HepG2 (cell line): ENCODE data around the gene PMM2. TPM values are rescaled to one million over a fixed set of nuclear protein-coding genes. Genes with fewer than 3 reads are reported as not detected.

Experiments used
- ATAC-seq: fragments of 200-7000 bp; cut with Tn5 transposase; 3 replicates; pipeline ENCODE4 v1.9.1; 2020; ENCODE audit warnings: mild to moderate bottlenecking, moderate library complexity
- BruUV-seq: library from RNA; stranded (reverse); fragments of 400-500 nt; replicated peaks from 2 replicates; lab custom pipeline; 2021; lab: Mats Ljungman, UMichigan
- CTCF ChIA-PET: fragments of 300-600 bp; formaldehyde crosslinking; extraction: SDS; loops from one replicate; lab custom pipeline; 2021; ENCODE audit warnings: low total read pairs, inconsistent platforms, low intra/inter-chr PET ratio; lab: Yijun Ruan, JAX
- POLR2A ChIA-PET: fragments of 350-600 bp; sonication (Branson Sonifier 250); formaldehyde crosslinking; loops from one replicate; lab custom pipeline; 2020; ENCODE audit warnings: antibody characterized with exemption, inconsistent platforms; lab: Yijun Ruan, JAX
- DNase-seq: peaks from one replicate; pipeline ENCODE4 v3.0.0-alpha.2; 2015; ENCODE audit warnings: low spot score
- FAIRE-seq: peaks from 3 replicates; lab custom pipeline; 2011; peaks lifted over from hg19 to GRCh38; lab: Jason Lieb, UNC
- H2AFZ ChIP-seq: one replicate; pipeline ENCODE4 v1.6.1; 2011; ENCODE audit warnings: low read length, inconsistent platforms
- H3K27ac ChIP-seq: fragments of 300-600 bp; 3 replicates; pipeline ENCODE4 v1.8.0; 2011; ENCODE audit warnings: mixed run types, mild to moderate bottlenecking, mixed read lengths, low read length, inconsistent platforms; ENCODE audit not compliant: insufficient read depth; ENCODE audit errors: extremely low read length
- H3K27me3 ChIP-seq, 2 experiments: fragments of 200-600 bp in 1 of 2; 2 replicates in 1 of 2; 3 replicates in 1 of 2; pipeline versions ENCODE4 v1.6.0 to v1.8.0; 2011; ENCODE audit warnings: low read length in 2 of 2, mild to moderate bottlenecking in 2 of 2, moderate library complexity in 2 of 2, inconsistent platforms in 1 of 2; ENCODE audit not compliant: insufficient read depth in 2 of 2, control insufficient read depth in 1 of 2
- H3K36me3 ChIP-seq, 2 experiments: fragments of 200-600 bp in 1 of 2; replicated peaks in 1 of 2; 2 replicates in 1 of 2; 3 replicates in 1 of 2; pipeline versions ENCODE4 v1.5.1 to v1.8.0; 2011; ENCODE audit warnings: low read length in 2 of 2, inconsistent platforms in 1 of 2; ENCODE audit not compliant: insufficient read depth in 2 of 2, control insufficient read depth in 1 of 2
- H3K4me1 ChIP-seq: 2 replicates; pipeline ENCODE4 v1.5.1; 2012; ENCODE audit warnings: low read length, inconsistent platforms; ENCODE audit not compliant: insufficient read depth
- H3K4me2 ChIP-seq: 2 replicates; pipeline ENCODE4 v1.6.0; 2011; ENCODE audit warnings: low read depth, low read length, inconsistent platforms
- H3K4me3 ChIP-seq, 3 experiments: fragments of 200-600 bp in 1 of 3; sonication (generic), shearing (Covaris generic) in 1 of 3; replicated peaks in 1 of 3; 2 replicates each; pipeline ENCODE4 v1.5.1; 2011 to 2016; ENCODE audit warnings: low read length in 3 of 3, inconsistent platforms in 2 of 3, low read depth in 2 of 3, mild to moderate bottlenecking in 2 of 3, control low read depth in 1 of 3, mixed read lengths in 1 of 3; ENCODE audit not compliant: insufficient read depth in 1 of 3
- H3K79me2 ChIP-seq: one replicate; pipeline ENCODE4 v1.6.1; 2011; ENCODE audit warnings: low read length, inconsistent platforms; ENCODE audit not compliant: insufficient read depth
- H3K9ac ChIP-seq: 2 replicates; pipeline ENCODE4 v1.6.0; 2011; ENCODE audit warnings: mild to moderate bottlenecking, low read depth, low read length, inconsistent platforms; ENCODE audit not compliant: insufficient read depth
- H3K9me3 ChIP-seq: 2 replicates; pipeline ENCODE4 v1.5.1; 2012; ENCODE audit warnings: mild to moderate bottlenecking, low read length
- H4K20me1 ChIP-seq: 2 replicates; pipeline ENCODE4 v1.6.0; 2011; ENCODE audit warnings: inconsistent platforms, mild to moderate bottlenecking, low read length, moderate library complexity; ENCODE audit not compliant: insufficient read depth
- ADNP ChIP-seq: sonication (generic); formaldehyde crosslinking; IDR thresholded peaks from 2 replicates; pipeline ENCODE4 v1.4.0; 2020; ENCODE audit warnings: missing genetic modification reagents
- DNMT1 ChIP-seq: sonication (generic); formaldehyde crosslinking; IDR thresholded peaks from 2 replicates; pipeline ENCODE4 v1.5.1; 2020; ENCODE audit warnings: mild to moderate bottlenecking, missing genetic modification reagents
- HMGA1 ChIP-seq: sonication (generic); formaldehyde crosslinking; conservative IDR thresholded peaks from 2 replicates; pipeline ENCODE4 v1.4.0; 2020; ENCODE audit warnings: missing genetic modification reagents
- HNRNPLL ChIP-seq: fragments of 200-400 bp; formaldehyde crosslinking; IDR thresholded peaks from 2 replicates; pipeline ENCODE4 v1.6.1; 2017; ENCODE audit warnings: mild to moderate bottlenecking, low read depth, low read length; ENCODE audit not compliant: poor library complexity, severe bottlenecking
- HOXA7 ChIP-seq: sonication (generic); formaldehyde crosslinking; IDR thresholded peaks from 2 replicates; pipeline ENCODE4 v1.8.1; 2022; ENCODE audit warnings: mild to moderate bottlenecking, missing genetic modification reagents, moderate library complexity
- MXD3 ChIP-seq: IDR thresholded peaks from 2 replicates; pipeline ENCODE4 v1.6.1; 2016; ENCODE audit warnings: mild to moderate bottlenecking, missing biosample characterization, missing genetic modification reagents
- NONO ChIP-seq, 2 experiments: fragments of 450-650 bp in 1 of 2; sonication (generic) in 1 of 2; formaldehyde crosslinking in 1 of 2; IDR thresholded peaks in 1 of 2; conservative IDR thresholded peaks in 1 of 2; 2 replicates each; pipeline versions ENCODE4 v1.6.1 to v1.8.0; 2017 to 2022; ENCODE audit warnings: mild to moderate bottlenecking in 1 of 2, missing genetic modification reagents in 1 of 2, moderate library complexity in 1 of 2
- PRPF4 ChIP-seq: fragments of 200-400 bp; formaldehyde crosslinking; IDR thresholded peaks from 2 replicates; pipeline ENCODE4 v1.6.1; 2016; ENCODE audit warnings: low read length, low read depth; ENCODE audit not compliant: poor library complexity, severe bottlenecking
- RBM22 ChIP-seq: fragments of 200-400 bp; formaldehyde crosslinking; optimal IDR thresholded peaks from 2 replicates; pipeline ENCODE3; 2017; ENCODE audit warnings: mild to moderate bottlenecking, low read length, moderate library complexity
- RFXANK ChIP-seq: IDR thresholded peaks from 2 replicates; pipeline ENCODE4 v1.6.1; 2016
- SRSF4 ChIP-seq: fragments of 200-400 bp; formaldehyde crosslinking; IDR thresholded peaks from one replicate; pipeline ENCODE4 v1.6.1; 2018; ENCODE audit warnings: mild to moderate bottlenecking, low read depth, low read length, moderate library complexity; ENCODE audit not compliant: poor library complexity, severe bottlenecking
- STAT5B ChIP-seq: sonication (generic); formaldehyde crosslinking; IDR thresholded peaks from 2 replicates; pipeline ENCODE4 v1.4.0; 2020; ENCODE audit warnings: missing genetic modification reagents
- ZBTB46 ChIP-seq: sonication (generic); formaldehyde crosslinking; IDR thresholded peaks from 2 replicates; pipeline ENCODE4 v1.4.0; 2020; ENCODE audit warnings: mild to moderate bottlenecking, missing genetic modification reagents, borderline replicate concordance
- ZBTB7A ChIP-seq: sonication (generic); formaldehyde crosslinking; IDR thresholded peaks from 2 replicates; pipeline ENCODE4 v1.8.0; 2022; ENCODE audit warnings: mild to moderate bottlenecking, missing genetic modification reagents
- ZC3H4 ChIP-seq: sonication (generic); formaldehyde crosslinking; IDR thresholded peaks from 2 replicates; pipeline ENCODE4 v1.4.0; 2020; ENCODE audit warnings: missing genetic modification reagents, borderline replicate concordance
- ZNF605 ChIP-seq: sonication (generic); formaldehyde crosslinking; IDR thresholded peaks from 2 replicates; pipeline ENCODE4 v1.8.0; 2022; ENCODE audit warnings: mild to moderate bottlenecking, missing genetic modification reagents
- ZNF780A ChIP-seq: sonication (generic); formaldehyde crosslinking; IDR thresholded peaks from 2 replicates; pipeline ENCODE4 v1.8.0; 2022; ENCODE audit warnings: mild to moderate bottlenecking, missing genetic modification reagents, moderate library complexity
- ZSCAN20 ChIP-seq: sonication (generic); formaldehyde crosslinking; IDR thresholded peaks from 2 replicates; pipeline ENCODE4 v1.4.0; 2020; ENCODE audit warnings: missing genetic modification reagents, mild to moderate bottlenecking, borderline replicate concordance
- WGBS: methylation state at CpG from one replicate; pipeline ENCODE4 v1.1.6; 2017; ENCODE audit warnings: low lambda C conversion rate; 5-methylcytosine and 5-hydroxymethylcytosine counted together
- in situ Hi-C: cut with HindIII; loops from 2 replicates; pipeline ENCODE4 v1.10.0; 2017; ENCODE audit warnings: low pct_unique_long_range_greater_than_20kb; ENCODE audit not compliant: extremely low pct_ligation_motif_present
- intact Hi-C: fragments of 100-400 bp; cut with micrococcal nuclease; formaldehyde crosslinking; loops from one replicate; pipeline ENCODE4 v1.10.0; 2022; ENCODE audit not compliant: unreplicated experiment
- polyA plus RNA-seq, 8 experiments: library from polyadenylated mRNA; depleted of rRNA in 3 of 8; stranded (reverse) in 7 of 8; unstranded in 1 of 8; fragments of >200 nt; fragmentation: Illumina TruSeq in 4 of 8; extraction: Trizol in 4 of 8; gene quantifications; 2 replicates each; pipeline versions ENCODE4 v1.2.1 to v1.2.3, GENCODE V29; 2011 to 2016; ENCODE audit warnings: low read depth in 4 of 8, missing spikeins in 1 of 8, mixed read lengths in 1 of 8; ENCODE audit not compliant: insufficient read depth in 1 of 8
- total RNA-seq, 5 experiments: library from RNA; depleted of rRNA; stranded (reverse); fragments of >200 nt; fragmentation: Illumina TruSeq; extraction: Trizol; gene quantifications; 2 replicates each; pipeline ENCODE4 v1.2.3, GENCODE V29; 2016; ENCODE audit warnings: low read depth in 1 of 5
- TF ChIP-seq, protein P1 (sequence below): sonication (generic); formaldehyde crosslinking; conservative IDR thresholded peaks from 2 replicates; pipeline ENCODE4 v1.8.0; 2022; ENCODE audit warnings: low read depth, missing genetic modification reagents
- TF ChIP-seq, protein P2 (sequence below): sonication (generic); formaldehyde crosslinking; IDR thresholded peaks from 2 replicates; pipeline ENCODE4 v1.5.0; 2020; ENCODE audit warnings: missing genetic modification reagents, mild to moderate bottlenecking, borderline replicate concordance

PMM2 gene
- total and polyA plus RNA-seq, 2 of the 13 experiments (the other 11 are each of a cell fraction or from before 2014, with no cell fraction given): 52.2 to 93.7 TPM

- Histone ChIP-seq H2AFZ (no peak overlapping the region), H3K27ac (no peak overlapping the region), H3K9ac (no peak overlapping the region), H3K27me3 (no peaks in the 10 kb centered on the region), H3K36me3 (peaks cover 19 to 21% of the 10 kb centered on the region in 2 experiments), H3K4me2 (no peak overlapping the region), H3K4me3 (no peak overlapping the region), H4K20me1 (no peaks in the 10 kb centered on the region), H3K4me1 (peaks cover 44% of the 10 kb centered on the region), H3K9me3 (no peaks in the 10 kb centered on the region), H3K79me2 (no peaks in the 10 kb centered on the region)
- ATAC-seq (no peak), FAIRE-seq (no peak), DNase-seq (no peak)
- BruUV-seq: no TSS peak
- ChIA-PET CTCF (no interaction called here), POLR2A (interaction anchor here (14.5 kb wide), 1 partner anchor 20 kb away, joined by 235 read pairs; the partner anchor contains the start of gene CARHSP1)
- WGBS: 96% methylated on average over 5 of the region's 6 CpGs
- in situ Hi-C loops: loop anchor here (25.0 kb wide), 1 partner anchor 225 kb away; the partner anchor contains the start of gene ABAT
- intact Hi-C loops: no loop called here
- TF ChIP-seq ZC3H4 (CRISPR knock-in tag) (no peak), ZBTB7A (0 out of 2 replicates have a peak, but pooled peaks have one; percentile 33), ZNF605 (CRISPR knock-in tag) (no peak), HMGA1 (CRISPR knock-in tag) (no peak), ADNP (no peak), ZNF780A (0 out of 2 replicates have a peak, but pooled peaks have one; percentile 5), NONO (IDR thresholded peaks at IDR 0.05) (no peak), NONO (CRISPR knock-in tag; conservative IDR thresholded peaks at IDR 0.05) (no peak), ZBTB46 (CRISPR knock-in tag) (no peak), RFXANK (CRISPR knock-in tag) (no peak), RBM22 (peak; percentile 5), MXD3 (no peak), ZSCAN20 (no peak), DNMT1 (CRISPR knock-in tag) (no peak), PRPF4 (no peak), SRSF4 (no peak), HOXA7 (0 out of 2 replicates have a peak, but pooled peaks have one; percentile 74), STAT5B (CRISPR knock-in tag) (no peak), HNRNPLL (peak; percentile 92)
- TF ChIP-seq, protein P1, sequence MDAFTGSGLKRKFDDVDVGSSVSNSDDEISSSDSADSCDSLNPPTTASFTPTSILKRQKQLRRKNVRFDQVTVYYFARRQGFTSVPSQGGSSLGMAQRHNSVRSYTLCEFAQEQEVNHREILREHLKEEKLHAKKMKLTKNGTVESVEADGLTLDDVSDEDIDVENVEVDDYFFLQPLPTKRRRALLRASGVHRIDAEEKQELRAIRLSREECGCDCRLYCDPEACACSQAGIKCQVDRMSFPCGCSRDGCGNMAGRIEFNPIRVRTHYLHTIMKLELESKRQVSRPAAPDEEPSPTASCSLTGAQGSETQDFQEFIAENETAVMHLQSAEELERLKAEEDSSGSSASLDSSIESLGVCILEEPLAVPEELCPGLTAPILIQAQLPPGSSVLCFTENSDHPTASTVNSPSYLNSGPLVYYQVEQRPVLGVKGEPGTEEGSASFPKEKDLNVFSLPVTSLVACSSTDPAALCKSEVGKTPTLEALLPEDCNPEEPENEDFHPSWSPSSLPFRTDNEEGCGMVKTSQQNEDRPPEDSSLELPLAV (CRISPR knock-in tag): no peak
- TF ChIP-seq, protein P2, sequence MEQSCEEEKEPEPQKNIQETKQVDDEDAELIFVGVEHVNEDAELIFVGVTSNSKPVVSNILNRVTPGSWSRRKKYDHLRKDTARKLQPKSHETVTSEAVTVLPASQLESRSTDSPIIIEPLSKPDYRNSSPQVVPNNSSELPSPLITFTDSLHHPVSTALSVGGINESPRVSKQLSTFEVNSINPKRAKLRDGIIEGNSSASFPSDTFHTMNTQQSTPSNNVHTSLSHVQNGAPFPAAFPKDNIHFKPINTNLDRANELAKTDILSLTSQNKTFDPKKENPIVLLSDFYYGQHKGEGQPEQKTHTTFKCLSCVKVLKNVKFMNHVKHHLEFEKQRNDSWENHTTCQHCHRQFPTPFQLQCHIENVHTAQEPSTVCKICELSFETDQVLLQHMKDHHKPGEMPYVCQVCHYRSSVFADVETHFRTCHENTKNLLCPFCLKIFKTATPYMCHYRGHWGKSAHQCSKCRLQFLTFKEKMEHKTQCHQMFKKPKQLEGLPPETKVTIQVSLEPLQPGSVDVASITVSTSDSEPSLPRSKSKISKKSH (CRISPR knock-in tag): peak; percentile 62; the same call in 1 of the 2 replicates
These were observed 89.8 kb downstream of the PMM2 start for GRCh38 chr16:8887431-8887765.
